HG03575 (cell line): ENCODE data around the gene WIPI1.
"Not testable (repeated sequence)": the region's sequence is repeated elsewhere in the genome, so short reads cannot be mapped to it uniquely, and the experiment has no call there.

ENCODE experiments used
- ATAC-seq: cut with Tn5 transposase; IDR thresholded peaks from one replicate; pipeline ENCODE4 v1.9.1; 2021; ENCODE audit not compliant: unreplicated experiment, insufficient number of reproducible peaks, low FRiP score; ENCODE audit errors: extremely low read depth

Gene WIPI1

GRCh38 chr17:68424203-68424602 is 33.1 kb downstream of the WIPI1 start:
- ATAC-seq = no peak

- no peak for ATAC-seq
These were observed 34.0 kb downstream of the WIPI1 start for GRCh38 chr17:68423251-68423650.

GRCh38 chr17:68422821-68423220 is 34.5 kb downstream of the WIPI1 start:
- no peak for ATAC-seq

- ATAC-seq = no peak
These were observed 35.8 kb downstream of the WIPI1 start for GRCh38 chr17:68421486-68421885.

- ATAC-seq = no peak
These were observed 37.2 kb downstream of the WIPI1 start for GRCh38 chr17:68420065-68420464.

- no peak for ATAC-seq
These were observed 38.4 kb downstream of the WIPI1 start for GRCh38 chr17:68418876-68419275.

GRCh38 chr17:68417317-68417716 is 40.0 kb downstream of the WIPI1 start:
- ATAC-seq = no peak

- not testable (repeated sequence) for ATAC-seq
These were observed 42.4 kb downstream of the WIPI1 start for GRCh38 chr17:68414901-68415300.

- ATAC-seq = not testable (repeated sequence)
These were observed 43.4 kb downstream of the WIPI1 start for GRCh38 chr17:68413597-68414560.

GRCh38 chr17:68407656-68408055 is 49.6 kb downstream of the WIPI1 start:
- not testable (repeated sequence) for ATAC-seq

- ATAC-seq = not testable (repeated sequence)
These were observed 53.5 kb downstream of the WIPI1 start for GRCh38 chr17:68403837-68404236.

- no peak for ATAC-seq
These were observed 54.2 kb downstream of the WIPI1 start for GRCh38 chr17:68403122-68403521.

- no peak for ATAC-seq
These were observed 56.0 kb downstream of the WIPI1 start for GRCh38 chr17:68401288-68401687.

- no peak for ATAC-seq
These were observed 56.9 kb downstream of the WIPI1 start for GRCh38 chr17:68400404-68400735.

- ATAC-seq = no peak
These were observed 57.5 kb downstream of the WIPI1 start for GRCh38 chr17:68399638-68400403.

GRCh38 chr17:68398691-68399637 is 58.3 kb downstream of the WIPI1 start:
- no peak for ATAC-seq

- no peak for ATAC-seq
These were observed 60.2 kb downstream of the WIPI1 start for GRCh38 chr17:68397108-68397536.

GRCh38 chr17:68396226-68397107 is 60.8 kb downstream of the WIPI1 start:
- ATAC-seq = no peak
